ENCODE results near the gene RBMS1.

DNA sequence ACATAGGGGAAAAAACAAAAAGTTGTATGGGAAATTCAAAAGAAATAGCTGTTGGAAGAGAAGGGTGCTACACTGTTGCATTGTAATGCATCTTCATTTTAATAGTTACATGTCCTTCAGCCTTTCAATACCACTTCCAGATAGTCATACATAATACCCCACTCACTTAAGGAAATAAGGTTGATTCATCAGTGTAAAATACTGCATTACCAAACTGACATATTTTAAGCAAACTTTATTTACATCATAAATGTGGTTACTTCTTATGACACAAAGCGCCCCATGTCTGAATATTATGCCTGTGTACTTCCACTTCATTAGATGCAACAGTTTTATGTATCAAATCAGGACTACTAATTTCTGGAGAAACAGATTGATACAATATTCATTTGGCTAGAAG, 4.5 kb downstream of the RBMS1 start:
- TF ChIP-seq TAF1 (IDR thresholded peaks at IDR 0.05; ENCODE audit: borderline replicate concordance, insufficient read depth, low read length) (no peak), SIN3A (IDR thresholded peaks at IDR 0.05; ENCODE audit: borderline replicate concordance, insufficient read depth, low read length) (no peak), POLR2AphosphoS5 (IDR thresholded peaks at IDR 0.05; ENCODE audit: low read depth, low read length) (no peak)
- TF ChIP-seq, protein P1, sequence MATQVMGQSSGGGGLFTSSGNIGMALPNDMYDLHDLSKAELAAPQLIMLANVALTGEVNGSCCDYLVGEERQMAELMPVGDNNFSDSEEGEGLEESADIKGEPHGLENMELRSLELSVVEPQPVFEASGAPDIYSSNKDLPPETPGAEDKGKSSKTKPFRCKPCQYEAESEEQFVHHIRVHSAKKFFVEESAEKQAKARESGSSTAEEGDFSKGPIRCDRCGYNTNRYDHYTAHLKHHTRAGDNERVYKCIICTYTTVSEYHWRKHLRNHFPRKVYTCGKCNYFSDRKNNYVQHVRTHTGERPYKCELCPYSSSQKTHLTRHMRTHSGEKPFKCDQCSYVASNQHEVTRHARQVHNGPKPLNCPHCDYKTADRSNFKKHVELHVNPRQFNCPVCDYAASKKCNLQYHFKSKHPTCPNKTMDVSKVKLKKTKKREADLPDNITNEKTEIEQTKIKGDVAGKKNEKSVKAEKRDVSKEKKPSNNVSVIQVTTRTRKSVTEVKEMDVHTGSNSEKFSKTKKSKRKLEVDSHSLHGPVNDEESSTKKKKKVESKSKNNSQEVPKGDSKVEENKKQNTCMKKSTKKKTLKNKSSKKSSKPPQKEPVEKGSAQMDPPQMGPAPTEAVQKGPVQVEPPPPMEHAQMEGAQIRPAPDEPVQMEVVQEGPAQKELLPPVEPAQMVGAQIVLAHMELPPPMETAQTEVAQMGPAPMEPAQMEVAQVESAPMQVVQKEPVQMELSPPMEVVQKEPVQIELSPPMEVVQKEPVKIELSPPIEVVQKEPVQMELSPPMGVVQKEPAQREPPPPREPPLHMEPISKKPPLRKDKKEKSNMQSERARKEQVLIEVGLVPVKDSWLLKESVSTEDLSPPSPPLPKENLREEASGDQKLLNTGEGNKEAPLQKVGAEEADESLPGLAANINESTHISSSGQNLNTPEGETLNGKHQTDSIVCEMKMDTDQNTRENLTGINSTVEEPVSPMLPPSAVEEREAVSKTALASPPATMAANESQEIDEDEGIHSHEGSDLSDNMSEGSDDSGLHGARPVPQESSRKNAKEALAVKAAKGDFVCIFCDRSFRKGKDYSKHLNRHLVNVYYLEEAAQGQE (IDR thresholded peaks at IDR 0.05; ENCODE audit: insufficient read depth in 1 of 2, low read depth in 2 of 2, low read length in 2 of 2) = no peak
